ENCODE data around the gene RAC2. TPM values are rescaled to one million over a fixed set of nuclear protein-coding genes. Genes with fewer than 3 reads are reported as not detected.

The RAC2 gene
- total and polyA plus RNA-seq, 3 experiments from 2014 or later, result 433 to 1,206 (median 452) TPM

GRCh38 chr22:37188901-37189466 is 55.1 kb downstream of the RAC2 start:
- no peak for DNase-seq
- Mint-ChIP-seq H3K36me3 (peaks cover 0 to 4% (median 3%) of the 10 kb centered on the region in 3 donors), H3K9me3 (no peaks in the 10 kb centered on the region), H3K27me3 (no peaks in the 10 kb centered on the region), H3K27ac (peak overlapping the region in 7 of 8 donors; percentile 25 to 78 (median 76)), H3K4me1 (peaks cover 67 to 78% (median 74%) of the 10 kb centered on the region in 3 donors), H3K4me3 (peak overlapping the region in 5 of 7 donors; percentile 25 to 50 (median 48))
- no peaks in the 10 kb centered on the region for H3K36me3 ChIP-seq (ENCODE audit: insufficient read depth, low read length)
- ChIA-PET CTCF (interaction anchor here (2.9 kb wide), 1 partner anchor 8 kb away, joined by 16 read pairs; no protein-coding TSS in a partner anchor), POLR2A (interaction anchor here (0.5 kb wide), 1 partner anchor 59 kb away, joined by 3 read pairs; no protein-coding TSS in a partner anchor)
- H3K4me3 ChIP-seq (ENCODE audit: low read length), result no peak overlapping the region
- H3K27me3 ChIP-seq (ENCODE audit: insufficient read depth, low read length, poor library complexity, severe bottlenecking), result no peaks in the 10 kb centered on the region
- H3K27ac ChIP-seq (ENCODE audit: low read depth, low read length), result no peak overlapping the region
- peaks cover 60% of the 10 kb centered on the region for H3K4me1 ChIP-seq (ENCODE audit: insufficient read depth, low read length)
- no peaks in the 10 kb centered on the region for H3K9me3 ChIP-seq (ENCODE audit: low read length)

- CTCF ChIA-PET, result interaction anchor here (1.8 to 3.3 kb wide), 3 partner anchors 9 to 21 kb away, joined by 9 to 26 read pairs (median 16); no protein-coding TSS in a partner anchor
- peaks cover 59% of the 10 kb centered on the region for H3K4me1 ChIP-seq (ENCODE audit: insufficient read depth, low read length)
- Mint-ChIP-seq H3K4me1 (peaks cover 64 to 78% (median 72%) of the 10 kb centered on the region in 3 donors), H3K9me3 (no peaks in the 10 kb centered on the region), H3K27ac (peak within 1 kb of the TSS; percentile 56 to 98 (median 84)), H3K27me3 (no peaks in the 10 kb centered on the region), H3K4me3 (peak within 1 kb of the TSS; percentile 25 to 81 (median 48)), H3K36me3 (peaks cover 0 to 4% (median 3%) of the 10 kb centered on the region in 3 donors)
- no peak within 1 kb of the TSS for H3K27ac ChIP-seq (ENCODE audit: low read depth, low read length)
- peak in 1 of 5 donors; percentile 43 for DNase-seq
- POLR2A ChIA-PET, result interaction anchor here (1.6 kb wide), 1 partner anchor 39 kb away, joined by 6 read pairs; the partner anchor contains the start of gene IL2RB
- H3K36me3 ChIP-seq (ENCODE audit: insufficient read depth, low read length), result no peaks in the 10 kb centered on the region
- H3K9me3 ChIP-seq (ENCODE audit: low read length), result no peaks in the 10 kb centered on the region
- no peaks in the 10 kb centered on the region for H3K27me3 ChIP-seq (ENCODE audit: insufficient read depth, low read length, poor library complexity, severe bottlenecking)
- H3K4me3 ChIP-seq (ENCODE audit: low read length), result no peak within 1 kb of the TSS
Measured at GRCh38 chr22:37187891-37188761, 55.9 kb downstream of the RAC2 start, which contains the start of gene C1QTNF6. Gene C1QTNF6, minus strand, starts transcription at chr22:37188247. Its CDS starts 34 bp downstream, at chr22:37188213.

- no peak for DNase-seq
- Mint-ChIP-seq H3K4me1 (peaks cover 63 to 78% (median 69%) of the 10 kb centered on the region in 3 donors), H3K27me3 (no peaks in the 10 kb centered on the region), H3K4me3 (peak overlapping the region in 6 of 7 donors; percentile 28 to 70 (median 38)), H3K36me3 (peaks cover 0 to 4% (median 3%) of the 10 kb centered on the region in 3 donors), H3K27ac (peak overlapping the region in 7 of 8 donors; percentile 36 to 89 (median 71)), H3K9me3 (no peaks in the 10 kb centered on the region)
- Histone ChIP-seq H3K36me3 (ENCODE audit: insufficient read depth, low read length) (no peaks in the 10 kb centered on the region), H3K4me3 (ENCODE audit: low read length) (no peak overlapping the region), H3K27me3 (ENCODE audit: insufficient read depth, low read length, poor library complexity, severe bottlenecking) (no peaks in the 10 kb centered on the region), H3K4me1 (ENCODE audit: insufficient read depth, low read length) (peaks cover 55% of the 10 kb centered on the region), H3K27ac (ENCODE audit: low read depth, low read length) (no peak overlapping the region), H3K9me3 (ENCODE audit: low read length) (no peaks in the 10 kb centered on the region)
- ChIA-PET CTCF (interaction anchor here (0.7 to 3.3 kb wide), 5 partner anchors 10 to 183 kb away, joined by 3 to 26 read pairs (median 9); no protein-coding TSS in a partner anchor), POLR2A (interaction anchor here (1.0 to 1.7 kb wide), 5 partner anchors 10 to 38 kb away, joined by 3 to 9 read pairs (median 5); partner anchors contain the start of gene IL2RB)
Measured at GRCh38 chr22:37187552-37187890, 56.5 kb downstream of the RAC2 start.

- ChIA-PET POLR2A (interaction anchor here (0.7 to 1.7 kb wide), 7 partner anchors 10 to 65 kb away, joined by 3 to 9 read pairs (median 4); partner anchors contain the start of gene IL2RB), CTCF (interaction anchor here (0.7 to 3.3 kb wide), 5 partner anchors 10 to 183 kb away, joined by 3 to 26 read pairs (median 9); no protein-coding TSS in a partner anchor)
- Histone ChIP-seq H3K27ac (ENCODE audit: low read depth, low read length) (no peak overlapping the region), H3K4me1 (ENCODE audit: insufficient read depth, low read length) (peaks cover 55% of the 10 kb centered on the region), H3K27me3 (ENCODE audit: insufficient read depth, low read length, poor library complexity, severe bottlenecking) (no peaks in the 10 kb centered on the region), H3K36me3 (ENCODE audit: insufficient read depth, low read length) (no peaks in the 10 kb centered on the region), H3K4me3 (ENCODE audit: low read length) (no peak overlapping the region), H3K9me3 (ENCODE audit: low read length) (no peaks in the 10 kb centered on the region)
- Mint-ChIP-seq H3K9me3 (no peaks in the 10 kb centered on the region), H3K27me3 (no peaks in the 10 kb centered on the region), H3K36me3 (peaks cover 0 to 4% (median 3%) of the 10 kb centered on the region in 3 donors), H3K27ac (peak overlapping the region; percentile 77 to 98 (median 91)), H3K4me1 (peaks cover 61 to 80% (median 64%) of the 10 kb centered on the region in 3 donors), H3K4me3 (peak overlapping the region; percentile 29 to 81 (median 75))
- DNase-seq, result no peak
Measured at GRCh38 chr22:37186997-37187522, 57.0 kb downstream of the RAC2 start.

GRCh38 chr22:37186228-37186996 is 57.7 kb downstream of the RAC2 start:
- no peaks in the 10 kb centered on the region for H3K9me3 Mint-ChIP-seq
- peak overlapping the region; percentile 77 to 98 (median 91) for H3K27ac Mint-ChIP-seq
- Histone ChIP-seq H3K27ac (ENCODE audit: low read depth, low read length) (no peak overlapping the region), H3K27me3 (ENCODE audit: insufficient read depth, low read length, poor library complexity, severe bottlenecking) (no peaks in the 10 kb centered on the region), H3K4me1 (ENCODE audit: insufficient read depth, low read length) (peaks cover 55% of the 10 kb centered on the region), H3K9me3 (ENCODE audit: low read length) (no peaks in the 10 kb centered on the region), H3K4me3 (ENCODE audit: low read length) (peak overlapping the region; percentile 25), H3K36me3 (ENCODE audit: insufficient read depth, low read length) (no peaks in the 10 kb centered on the region)
- DNase-seq, result peak; percentile 33 to 80 (median 79)
- peaks cover 61 to 82% (median 65%) of the 10 kb centered on the region in 3 donors for H3K4me1 Mint-ChIP-seq
- H3K36me3 Mint-ChIP-seq, result peaks cover 0 to 4% (median 3%) of the 10 kb centered on the region in 3 donors
- ChIA-PET POLR2A (interaction anchor here (0.7 to 1.7 kb wide), 7 partner anchors 10 to 65 kb away, joined by 3 to 9 read pairs (median 4); no protein-coding TSS in a partner anchor), CTCF (interaction anchor here (0.7 to 3.3 kb wide), 6 partner anchors 11 to 182 kb away, joined by 3 to 26 read pairs (median 6); no protein-coding TSS in a partner anchor)
- H3K27me3 Mint-ChIP-seq, result no peaks in the 10 kb centered on the region
- peak overlapping the region; percentile 29 to 81 (median 75) for H3K4me3 Mint-ChIP-seq

- Mint-ChIP-seq H3K9me3 (no peaks in the 10 kb centered on the region), H3K27me3 (no peaks in the 10 kb centered on the region), H3K27ac (peak overlapping the region; percentile 47 to 98 (median 91)), H3K4me1 (peaks cover 61 to 86% (median 65%) of the 10 kb centered on the region in 3 donors), H3K36me3 (peaks cover 0 to 5% (median 4%) of the 10 kb centered on the region in 3 donors), H3K4me3 (peak overlapping the region in 6 of 7 donors; percentile 69 to 81 (median 75))
- peaks cover 55% of the 10 kb centered on the region for H3K4me1 ChIP-seq (ENCODE audit: insufficient read depth, low read length)
- H3K9me3 ChIP-seq (ENCODE audit: low read length), result no peaks in the 10 kb centered on the region
- DNase-seq, result peak in 1 of 5 donors; percentile 31
- no peaks in the 10 kb centered on the region for H3K36me3 ChIP-seq (ENCODE audit: insufficient read depth, low read length)
- H3K4me3 ChIP-seq (ENCODE audit: low read length), result peak overlapping the region; percentile 25
- ChIA-PET POLR2A (interaction anchor here (1.4 to 1.7 kb wide), 4 partner anchors 12 to 19 kb away, joined by 4 to 9 read pairs (median 5); no protein-coding TSS in a partner anchor), CTCF (interaction anchor here (1.5 to 3.3 kb wide), 4 partner anchors 14 to 52 kb away, joined by 4 to 26 read pairs (median 8); no protein-coding TSS in a partner anchor)
- no peaks in the 10 kb centered on the region for H3K27me3 ChIP-seq (ENCODE audit: insufficient read depth, low read length, poor library complexity, severe bottlenecking)
- no peak overlapping the region for H3K27ac ChIP-seq (ENCODE audit: low read depth, low read length)
Measured at GRCh38 chr22:37185646-37186227, 58.3 kb downstream of the RAC2 start.
